SK-N-SH treated with all-trans-retinoic acid at 6 μM for 48 hours (cell line): Measurements from ENCODE around the gene SGSM1.

Experiments used
- PPARA ChIP-seq: fragments of 250-450 bp; sonication (Bioruptor Pico); IDR thresholded peaks from 2 replicates; pipeline ENCODE4 v1.5.0; 2020; ENCODE audit warnings: mild to moderate bottlenecking, borderline replicate concordance
- SNAI2 ChIP-seq: fragments of 250-450 bp; sonication (Bioruptor Pico); IDR thresholded peaks from 2 replicates; pipeline ENCODE4 v1.5.0; 2020; ENCODE audit warnings: mild to moderate bottlenecking, moderate library complexity
- ZC3H10 ChIP-seq: fragments of 250-450 bp; sonication (Bioruptor Pico); IDR thresholded peaks from 2 replicates; pipeline ENCODE4 v1.5.1; 2021; ENCODE audit warnings: mild to moderate bottlenecking, moderate library complexity
- ZFP30 ChIP-seq: fragments of 450-650 bp; formaldehyde crosslinking; IDR thresholded peaks from 2 replicates; pipeline ENCODE4 v1.5.0; 2022; ENCODE audit warnings: mild to moderate bottlenecking, moderate library complexity
- TF ChIP-seq, protein P1 (sequence below): fragments of 250-450 bp; sonication (Bioruptor Pico); IDR thresholded peaks from 2 replicates; pipeline ENCODE4 v1.5.1; 2020; ENCODE audit warnings: low read depth, mild to moderate bottlenecking, moderate library complexity
- TF ChIP-seq, protein P2 (sequence below): fragments of 250-450 bp; sonication (Bioruptor Pico); IDR thresholded peaks from 2 replicates; pipeline ENCODE4 v1.8.0; 2020; ENCODE audit warnings: mild to moderate bottlenecking, moderate library complexity, borderline replicate concordance

DNA sequence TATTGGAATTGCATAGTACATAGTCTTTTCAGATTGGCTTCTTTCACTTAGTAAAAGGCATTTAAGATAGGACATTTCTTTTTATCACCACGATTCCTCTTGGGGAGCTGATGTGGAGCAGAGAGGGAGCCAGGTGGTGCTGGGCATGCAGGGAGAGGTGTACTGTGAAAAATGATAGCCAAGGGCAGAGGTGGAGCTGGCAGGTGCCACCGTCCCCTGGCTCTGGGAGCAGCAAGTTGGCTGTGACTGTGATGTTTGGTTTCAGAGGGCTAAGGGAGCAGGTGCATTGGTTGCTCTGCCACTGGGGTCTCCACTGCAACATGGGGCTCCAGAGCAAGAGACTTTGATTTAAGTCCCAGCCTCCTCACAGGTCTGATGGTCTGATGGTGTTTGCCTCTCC lies 16.5 kb downstream of the SGSM1 start:
- TF ChIP-seq PPARA (CRISPR knock-in tag) (no peak), SNAI2 (CRISPR knock-in tag) (no peak), ZFP30 (CRISPR knock-in tag) (no peak), ZC3H10 (CRISPR knock-in tag) (no peak)
- TF ChIP-seq, protein P1, sequence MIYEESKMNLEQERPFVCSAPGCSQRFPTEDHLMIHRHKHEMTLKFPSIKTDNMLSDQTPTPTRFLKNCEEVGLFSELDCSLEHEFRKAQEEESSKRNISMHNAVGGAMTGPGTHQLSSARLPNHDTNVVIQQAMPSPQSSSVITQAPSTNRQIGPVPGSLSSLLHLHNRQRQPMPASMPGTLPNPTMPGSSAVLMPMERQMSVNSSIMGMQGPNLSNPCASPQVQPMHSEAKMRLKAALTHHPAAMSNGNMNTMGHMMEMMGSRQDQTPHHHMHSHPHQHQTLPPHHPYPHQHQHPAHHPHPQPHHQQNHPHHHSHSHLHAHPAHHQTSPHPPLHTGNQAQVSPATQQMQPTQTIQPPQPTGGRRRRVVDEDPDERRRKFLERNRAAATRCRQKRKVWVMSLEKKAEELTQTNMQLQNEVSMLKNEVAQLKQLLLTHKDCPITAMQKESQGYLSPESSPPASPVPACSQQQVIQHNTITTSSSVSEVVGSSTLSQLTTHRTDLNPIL (CRISPR knock-in tag): no peak
- TF ChIP-seq, protein P2, sequence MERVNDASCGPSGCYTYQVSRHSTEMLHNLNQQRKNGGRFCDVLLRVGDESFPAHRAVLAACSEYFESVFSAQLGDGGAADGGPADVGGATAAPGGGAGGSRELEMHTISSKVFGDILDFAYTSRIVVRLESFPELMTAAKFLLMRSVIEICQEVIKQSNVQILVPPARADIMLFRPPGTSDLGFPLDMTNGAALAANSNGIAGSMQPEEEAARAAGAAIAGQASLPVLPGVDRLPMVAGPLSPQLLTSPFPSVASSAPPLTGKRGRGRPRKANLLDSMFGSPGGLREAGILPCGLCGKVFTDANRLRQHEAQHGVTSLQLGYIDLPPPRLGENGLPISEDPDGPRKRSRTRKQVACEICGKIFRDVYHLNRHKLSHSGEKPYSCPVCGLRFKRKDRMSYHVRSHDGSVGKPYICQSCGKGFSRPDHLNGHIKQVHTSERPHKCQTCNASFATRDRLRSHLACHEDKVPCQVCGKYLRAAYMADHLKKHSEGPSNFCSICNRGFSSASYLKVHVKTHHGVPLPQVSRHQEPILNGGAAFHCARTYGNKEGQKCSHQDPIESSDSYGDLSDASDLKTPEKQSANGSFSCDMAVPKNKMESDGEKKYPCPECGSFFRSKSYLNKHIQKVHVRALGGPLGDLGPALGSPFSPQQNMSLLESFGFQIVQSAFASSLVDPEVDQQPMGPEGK: no peak
